ENCODE measurements around the gene SPSB3.

Gene SPSB3

GRCh38 chr16:1766701-1767100, 15.7 kb downstream of the SPSB3 start:
- DNase-seq (ENCODE audit: low read depth): no peak
- no peak for TF ChIP-seq CTCF (IDR thresholded peaks at IDR 0.05; ENCODE audit: control insufficient read depth, extremely low read depth, insufficient read depth)
- H3K4me3 ChIP-seq (ENCODE audit: low read depth, low read length): no peak overlapping the region

GRCh38 chr16:1766231-1766630, 16.1 kb downstream of the SPSB3 start:
- H3K4me3 ChIP-seq (ENCODE audit: low read depth, low read length): no peak overlapping the region
- TF ChIP-seq CTCF (IDR thresholded peaks at IDR 0.05; ENCODE audit: control insufficient read depth, extremely low read depth, insufficient read depth): no peak
- no peak for DNase-seq (ENCODE audit: low read depth)

GRCh38 chr16:1765826-1766225, 16.5 kb downstream of the SPSB3 start:
- TF ChIP-seq CTCF (IDR thresholded peaks at IDR 0.05; ENCODE audit: control insufficient read depth, extremely low read depth, insufficient read depth): no peak
- DNase-seq (ENCODE audit: low read depth): no peak
- no peak overlapping the region for H3K4me3 ChIP-seq (ENCODE audit: low read depth, low read length)

- H3K4me3 ChIP-seq (ENCODE audit: low read depth, low read length): no peak overlapping the region
- DNase-seq (ENCODE audit: low read depth): no peak
- no peak for TF ChIP-seq CTCF (IDR thresholded peaks at IDR 0.05; ENCODE audit: control insufficient read depth, extremely low read depth, insufficient read depth)
Observed at GRCh38 chr16:1764971-1765370, 17.4 kb downstream of the SPSB3 start.

- peak; percentile 31 for TF ChIP-seq CTCF (IDR thresholded peaks at IDR 0.05; ENCODE audit: control insufficient read depth, extremely low read depth, insufficient read depth)
- H3K4me3 ChIP-seq (ENCODE audit: low read depth, low read length): no peak overlapping the region
- DNase-seq (ENCODE audit: low read depth): no peak
Observed at GRCh38 chr16:1763521-1764511, 18.6 kb downstream of the SPSB3 start.

GRCh38 chr16:1762879-1763520, 19.4 kb downstream of the SPSB3 start:
- TF ChIP-seq CTCF (IDR thresholded peaks at IDR 0.05; ENCODE audit: control insufficient read depth, extremely low read depth, insufficient read depth): no peak
- no peak overlapping the region for H3K4me3 ChIP-seq (ENCODE audit: low read depth, low read length)

More at GRCh38 chr16:1762879-1763520, 19.4 kb downstream of the SPSB3 start:
- no peak for DNase-seq (ENCODE audit: low read depth)

Data from LNCaP clone FGC (cell line).